ENCODE results near the gene MAN1A1. TPM values are rescaled to one million over a fixed set of nuclear protein-coding genes. Genes with fewer than 3 reads are reported as not detected.

The MAN1A1 gene
- total and polyA plus RNA-seq, 11 donors: 5.6 to 30.6 (median 12.6) TPM

DNA sequence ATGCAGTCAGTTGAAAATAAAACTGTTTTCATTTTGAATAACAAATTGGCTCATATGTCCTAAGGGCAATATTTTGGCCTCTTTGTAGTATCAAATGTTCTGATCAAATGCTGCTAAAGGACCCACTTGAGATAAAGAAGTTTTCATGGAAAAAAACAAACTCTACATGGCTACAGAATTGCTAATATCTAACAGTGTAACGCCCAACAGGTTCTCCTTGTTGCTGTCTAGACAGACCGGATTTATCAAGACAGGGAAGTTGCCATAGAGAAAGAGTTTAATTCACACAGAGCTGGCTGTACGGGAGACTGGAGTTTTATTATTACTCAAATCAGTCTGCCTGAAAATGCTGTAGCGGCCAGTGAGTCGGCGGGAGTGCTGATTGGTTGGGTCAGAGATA, 19.4 kb upstream of the MAN1A1 start:
- Histone ChIP-seq H3K27me3 (no peaks in the 10 kb centered on the region), H3K9me3 (peaks cover 0 to 8% (median 0%) of the 10 kb centered on the region in 12 donors), H3K4me3 (no peak overlapping the region), H3K36me3 (peaks cover 0 to 8% (median 0%) of the 10 kb centered on the region in 9 donors), H3K27ac (no peak overlapping the region), H3K4me1 (no peaks in the 10 kb centered on the region)
- 87 to 95% (median 93%) methylated on average over 6 of the region's 6 CpGs for WGBS, 4 donors
- no peak for ATAC-seq
- intact Hi-C loops (cut with DNase I): loop anchor here in 1 of 10 donors (10.0 kb wide), 1 partner anchor 366 kb away; no protein-coding TSS in a partner anchor
- no peak for DNase-seq
- TF ChIP-seq, protein P1, sequence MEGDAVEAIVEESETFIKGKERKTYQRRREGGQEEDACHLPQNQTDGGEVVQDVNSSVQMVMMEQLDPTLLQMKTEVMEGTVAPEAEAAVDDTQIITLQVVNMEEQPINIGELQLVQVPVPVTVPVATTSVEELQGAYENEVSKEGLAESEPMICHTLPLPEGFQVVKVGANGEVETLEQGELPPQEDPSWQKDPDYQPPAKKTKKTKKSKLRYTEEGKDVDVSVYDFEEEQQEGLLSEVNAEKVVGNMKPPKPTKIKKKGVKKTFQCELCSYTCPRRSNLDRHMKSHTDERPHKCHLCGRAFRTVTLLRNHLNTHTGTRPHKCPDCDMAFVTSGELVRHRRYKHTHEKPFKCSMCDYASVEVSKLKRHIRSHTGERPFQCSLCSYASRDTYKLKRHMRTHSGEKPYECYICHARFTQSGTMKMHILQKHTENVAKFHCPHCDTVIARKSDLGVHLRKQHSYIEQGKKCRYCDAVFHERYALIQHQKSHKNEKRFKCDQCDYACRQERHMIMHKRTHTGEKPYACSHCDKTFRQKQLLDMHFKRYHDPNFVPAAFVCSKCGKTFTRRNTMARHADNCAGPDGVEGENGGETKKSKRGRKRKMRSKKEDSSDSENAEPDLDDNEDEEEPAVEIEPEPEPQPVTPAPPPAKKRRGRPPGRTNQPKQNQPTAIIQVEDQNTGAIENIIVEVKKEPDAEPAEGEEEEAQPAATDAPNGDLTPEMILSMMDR (IDR thresholded peaks at IDR 0.05): no peak
- no peak for TF ChIP-seq POLR2A (IDR thresholded peaks at IDR 0.05)

DNA sequence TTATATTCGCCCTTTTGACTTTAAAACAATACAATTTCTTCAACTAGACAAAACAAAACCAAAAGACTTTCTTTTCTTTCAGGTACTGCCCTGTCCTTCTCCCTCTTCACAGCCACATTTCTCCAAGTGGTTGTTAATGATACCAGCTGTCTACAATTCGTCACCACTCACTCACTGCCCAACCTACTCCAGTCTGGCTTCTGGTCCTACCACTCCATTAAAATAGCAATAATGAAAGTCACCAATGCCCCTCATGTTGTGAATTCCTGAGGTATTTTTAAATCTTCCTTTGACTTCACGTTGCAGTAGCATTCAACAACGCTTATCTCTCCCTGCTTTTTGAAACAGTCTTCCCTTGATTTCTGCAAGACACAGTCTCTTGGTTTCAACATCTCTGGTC, 11.6 kb upstream of the MAN1A1 start:
- Histone ChIP-seq H3K36me3 (peaks cover 0 to 8% (median 0%) of the 10 kb centered on the region in 9 donors), H3K27me3 (no peaks in the 10 kb centered on the region), H3K9me3 (no peaks in the 10 kb centered on the region), H3K4me3 (peak overlapping the region in 1 of 12 donors; percentile 21), H3K4me1 (peaks cover 0 to 16% (median 0%) of the 10 kb centered on the region in 12 donors), H3K27ac (no peak overlapping the region)
- ATAC-seq (peak in 3 of 4 donors; percentile 80 to 96 (median 95)), DNase-seq (no peak)
- WGBS, 4 donors: 58 to 74% (median 68%) methylated on average over 4 of the region's 4 CpGs
- intact Hi-C loops (cut with DNase I): loop anchor here in 1 of 10 donors (10.0 kb wide), 1 partner anchor 374 kb away; no protein-coding TSS in a partner anchor
- TF ChIP-seq, protein P1 (IDR thresholded peaks at IDR 0.05): no peak
- TF ChIP-seq POLR2A (IDR thresholded peaks at IDR 0.05): no peak

GRCh38 chr6:119360262-119360915, 10.8 kb upstream of the MAN1A1 start:
- ATAC-seq (peak in 2 of 4 donors; percentile 29 to 41), DNase-seq (no peak)
- no peak overlapping the region for H3K4me3 ChIP-seq
- H3K9me3 ChIP-seq: no peaks in the 10 kb centered on the region
- 68 to 85% (median 77%) methylated on average over 4 of the region's 4 CpGs for WGBS, 4 donors
- H3K4me1 ChIP-seq: peaks cover 0 to 21% (median 0%) of the 10 kb centered on the region in 12 donors
- H3K36me3 ChIP-seq: peaks cover 0 to 5% (median 0%) of the 10 kb centered on the region in 9 donors
- no peak overlapping the region for H3K27ac ChIP-seq
- TF ChIP-seq, protein P1 (IDR thresholded peaks at IDR 0.05): no peak
- TF ChIP-seq POLR2A (IDR thresholded peaks at IDR 0.05): no peak
- intact Hi-C loops (cut with DNase I): loop anchor here in 1 of 10 donors (10.0 kb wide), 1 partner anchor 374 kb away; no protein-coding TSS in a partner anchor
- H3K27me3 ChIP-seq: no peaks in the 10 kb centered on the region

DNA sequence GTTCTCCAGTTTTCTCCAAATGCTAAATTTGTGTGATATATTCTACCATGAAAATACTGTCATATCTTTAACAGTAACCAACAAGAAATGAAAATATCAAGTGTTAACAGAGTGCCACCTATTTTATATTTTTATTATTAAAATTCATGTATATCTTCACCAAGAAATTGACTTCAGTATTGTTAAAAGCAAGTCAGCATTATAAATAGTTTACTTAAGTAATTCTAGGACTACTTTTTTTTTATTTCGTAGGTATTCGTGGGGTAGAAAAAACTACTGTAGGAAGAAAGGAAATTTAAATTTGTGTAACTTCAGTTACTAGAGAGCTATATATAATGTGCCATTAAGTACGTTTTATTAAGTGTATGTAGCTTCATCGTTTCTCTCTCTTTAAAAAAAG, 6.3 kb upstream of the MAN1A1 start:
- Histone ChIP-seq H3K9me3 (no peaks in the 10 kb centered on the region), H3K4me1 (peaks cover 0 to 57% (median 2%) of the 10 kb centered on the region in 12 donors), H3K36me3 (no peaks in the 10 kb centered on the region), H3K27me3 (no peaks in the 10 kb centered on the region), H3K4me3 (no peak overlapping the region), H3K27ac (peak overlapping the region in 3 of 12 donors; percentile 6 to 72 (median 23))
- intact Hi-C loops (cut with DNase I): loop anchor here in 2 of 10 donors (10.0 kb wide), 2 partner anchors 89 to 389 kb away; no protein-coding TSS in a partner anchor
- ATAC-seq: no peak
- WGBS, 4 donors: 89 to 95% (median 92%) methylated on average over 4 of the region's 4 CpGs
- DNase-seq: no peak
- TF ChIP-seq, protein P1 (IDR thresholded peaks at IDR 0.05): no peak
- TF ChIP-seq POLR2A (IDR thresholded peaks at IDR 0.05): no peak
